GM19372 (cell line): ENCODE measurements around the gene UGT1A10.

Experiments used
- ATAC-seq: cut with Tn5 transposase; IDR thresholded peaks from one replicate; pipeline ENCODE4 v1.9.1; 2021; ENCODE audit warnings: mild to moderate bottlenecking, low read depth, moderate library complexity; ENCODE audit not compliant: unreplicated experiment

UGT1A10 gene

DNA sequence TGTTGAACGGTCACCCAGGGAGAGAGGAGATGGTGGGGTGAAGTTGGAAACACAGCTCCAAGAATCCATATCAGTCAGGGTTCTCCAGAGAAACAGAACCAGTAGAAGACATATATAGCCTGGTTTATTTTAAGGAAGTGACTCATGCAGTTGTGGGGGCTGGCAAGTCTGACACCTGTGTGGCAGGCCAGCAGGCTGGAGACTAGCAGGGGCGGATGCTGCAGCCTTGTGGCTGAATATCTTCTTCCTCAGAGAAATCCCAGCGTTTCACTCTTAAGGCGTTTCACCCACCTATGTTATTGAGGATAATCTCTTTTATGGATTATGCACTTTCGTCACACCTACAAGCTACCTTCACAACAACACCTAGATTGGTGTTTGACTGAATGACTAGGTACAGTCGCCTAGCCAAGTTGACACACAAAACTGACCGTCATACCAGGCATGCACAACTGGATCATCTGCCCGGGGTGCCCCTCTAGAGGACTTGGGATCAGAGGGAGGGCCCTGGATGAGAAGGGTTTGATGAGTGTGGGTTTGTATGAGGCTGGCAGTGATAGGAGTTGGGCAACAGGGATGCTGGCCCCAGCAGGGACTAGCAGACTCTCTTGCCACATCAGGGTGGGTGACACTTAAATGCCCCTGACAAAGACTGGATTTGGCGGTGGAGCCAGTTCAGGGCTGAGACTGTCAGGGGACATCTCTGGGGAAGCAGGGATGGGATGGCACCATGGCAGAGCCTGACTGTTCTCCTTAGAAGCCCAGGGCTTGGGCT is 165.3 kb downstream of the UGT1A10 start:
- ATAC-seq = no peak

DNA sequence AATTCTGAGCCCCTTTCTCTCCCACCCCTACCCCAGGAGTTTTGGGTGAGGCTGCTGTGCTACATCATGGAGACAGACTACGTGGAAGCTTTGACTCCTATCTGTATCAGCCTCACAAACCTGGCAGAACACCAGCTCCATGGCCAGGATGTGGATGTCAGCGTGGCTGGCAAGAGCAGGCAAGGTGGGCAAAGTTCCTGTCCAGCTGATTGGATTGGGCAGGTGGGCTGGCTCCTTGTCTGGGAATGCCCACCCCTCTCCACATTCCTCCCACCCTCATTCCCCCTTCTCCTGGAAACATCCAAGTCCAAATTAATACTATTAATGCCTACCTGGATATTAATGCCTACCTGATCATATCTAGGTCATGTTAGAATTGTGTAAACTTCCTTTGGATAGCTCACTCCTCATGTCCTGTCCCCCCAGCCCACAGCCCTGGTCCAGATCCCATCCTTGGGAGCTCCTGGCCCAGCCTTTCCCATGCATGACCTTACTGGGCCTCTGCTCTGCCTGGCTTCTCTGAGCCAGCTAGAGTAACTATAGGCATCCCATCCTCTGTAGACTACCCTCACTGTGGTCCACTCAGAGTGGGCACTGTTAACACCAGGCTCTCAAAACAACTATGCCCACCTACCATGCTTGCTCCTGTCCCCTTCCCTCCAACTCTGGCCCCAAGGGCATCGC is 166.0 kb downstream of the UGT1A10 start:
- no peak for ATAC-seq

DNA sequence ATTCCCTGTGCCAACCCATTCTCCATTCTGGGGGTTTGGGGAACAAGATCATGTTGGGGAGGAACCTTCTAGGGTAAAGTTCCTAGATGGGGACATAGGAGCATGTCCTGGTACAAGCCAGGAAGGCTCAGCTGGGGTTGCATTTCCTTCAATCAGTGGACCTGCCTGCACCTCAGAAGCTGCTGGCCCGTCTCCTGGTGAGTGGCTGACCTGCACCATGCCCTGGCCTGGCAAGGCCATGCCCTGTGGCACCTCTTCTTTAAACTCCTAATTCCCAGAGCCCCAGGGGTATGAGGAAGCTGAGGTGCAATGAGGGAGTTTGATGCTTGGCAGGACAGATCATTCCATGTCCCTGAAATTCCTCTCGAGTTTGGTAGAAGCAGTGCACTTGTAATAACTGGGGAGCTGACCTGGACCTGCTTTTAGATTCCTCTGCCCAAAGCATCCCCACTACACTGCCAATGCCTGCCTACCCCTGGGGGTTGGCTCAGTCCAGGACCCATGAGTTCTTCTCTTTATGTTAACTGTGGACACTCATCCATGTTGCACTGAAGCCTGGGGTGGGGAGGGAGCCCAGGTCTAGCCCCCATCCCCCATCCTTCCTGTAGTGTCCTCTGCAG is 167.2 kb downstream of the UGT1A10 start:
- no peak for ATAC-seq

DNA sequence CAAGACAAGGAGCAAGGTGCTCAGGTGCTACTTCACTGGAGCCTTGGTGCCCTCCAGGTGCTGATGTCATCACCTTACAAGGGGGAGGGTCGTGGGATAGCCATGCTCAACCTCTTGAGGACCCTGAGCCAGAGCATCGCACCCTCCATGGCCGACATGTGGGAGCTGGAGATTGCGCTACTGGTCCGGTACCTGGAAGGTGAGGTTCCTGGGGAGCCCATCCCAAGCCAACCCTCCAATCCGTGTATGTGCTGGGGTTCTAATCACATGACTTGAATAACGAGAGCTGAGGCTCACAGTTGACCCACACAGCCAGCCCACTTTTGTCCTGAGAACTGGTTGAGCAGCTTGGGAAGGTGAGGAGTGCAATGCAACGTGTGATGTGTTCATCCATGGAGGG is 167.7 kb downstream of the UGT1A10 start:
- ATAC-seq = no peak

DNA sequence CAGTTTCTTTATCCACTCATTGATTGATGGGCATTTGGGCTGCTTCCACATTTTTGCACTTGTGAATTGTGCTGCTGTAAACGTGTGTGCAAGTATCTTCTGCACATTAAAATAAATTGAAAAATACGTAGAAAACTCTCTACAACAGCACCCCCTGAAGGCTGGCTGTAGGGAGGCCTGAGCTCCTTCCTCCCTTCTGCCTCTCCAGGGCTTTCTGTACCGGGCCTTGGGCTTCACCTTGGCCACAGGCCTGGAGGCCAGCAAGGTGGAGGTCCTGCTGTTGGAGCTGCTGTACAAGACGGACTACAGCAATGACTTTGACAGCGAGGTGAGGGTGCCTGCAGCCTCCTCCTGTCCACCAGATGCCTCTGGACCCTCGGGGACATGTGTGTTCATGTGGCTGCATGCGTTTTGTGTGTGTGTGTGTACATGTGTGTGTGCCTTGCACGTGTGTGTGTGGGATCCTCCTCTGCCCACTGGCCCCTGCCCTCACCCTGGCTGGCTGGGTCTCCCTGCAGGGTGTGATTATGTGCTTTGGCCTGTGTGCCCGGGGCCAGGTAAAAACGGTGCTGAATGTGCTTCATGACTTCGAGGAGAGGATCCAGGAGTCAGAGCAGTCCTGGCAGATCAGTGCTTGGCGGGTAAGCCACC is 171.1 kb downstream of the UGT1A10 start:
- no peak for ATAC-seq

DNA sequence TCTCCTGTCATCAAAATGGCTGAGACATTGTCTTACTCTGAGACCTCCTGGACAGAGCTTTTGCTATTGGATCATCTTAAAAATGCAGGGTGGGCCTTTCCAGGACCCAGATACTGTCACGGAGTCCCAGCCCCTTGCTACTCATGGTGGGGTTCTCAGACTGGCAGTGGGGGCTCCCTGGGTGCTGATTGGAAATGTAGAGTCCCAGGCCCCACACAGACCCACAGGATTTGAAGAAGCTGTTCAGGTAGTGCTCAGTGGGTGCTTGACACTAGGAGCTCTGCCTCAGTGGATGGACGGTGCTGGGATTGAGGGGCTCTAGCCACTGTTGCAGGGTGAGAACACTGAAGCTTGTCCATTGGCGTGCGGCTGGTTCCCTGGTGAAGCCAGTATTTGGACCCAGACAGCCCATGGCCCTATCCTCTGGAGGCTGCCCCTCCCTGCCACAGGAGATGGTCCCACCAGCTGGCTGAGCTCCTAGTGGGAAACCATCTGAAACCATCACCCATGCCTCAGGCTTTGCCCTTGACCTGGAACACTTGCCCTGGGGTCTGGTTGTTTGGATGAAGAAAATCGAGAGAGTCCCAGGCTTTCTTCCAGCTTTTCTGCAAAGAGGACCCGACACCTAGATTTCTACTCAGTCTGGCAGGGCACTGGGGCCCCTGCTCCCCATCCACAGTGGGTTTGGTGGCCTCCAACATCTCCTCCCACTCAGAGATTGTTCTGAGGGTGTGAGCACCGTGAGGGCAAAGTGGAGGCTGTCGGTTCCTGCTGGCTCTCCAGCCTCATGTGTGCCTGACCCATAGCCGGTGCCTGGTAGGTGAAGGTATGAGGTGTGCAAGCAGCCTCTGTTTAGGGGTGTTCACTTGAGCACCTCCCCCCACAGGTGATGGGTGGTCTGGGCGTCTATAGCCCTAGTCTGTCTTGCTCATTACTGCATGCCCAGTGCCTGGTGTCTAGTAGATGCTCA is 172.0 kb downstream of the UGT1A10 start:
- no peak for ATAC-seq

DNA sequence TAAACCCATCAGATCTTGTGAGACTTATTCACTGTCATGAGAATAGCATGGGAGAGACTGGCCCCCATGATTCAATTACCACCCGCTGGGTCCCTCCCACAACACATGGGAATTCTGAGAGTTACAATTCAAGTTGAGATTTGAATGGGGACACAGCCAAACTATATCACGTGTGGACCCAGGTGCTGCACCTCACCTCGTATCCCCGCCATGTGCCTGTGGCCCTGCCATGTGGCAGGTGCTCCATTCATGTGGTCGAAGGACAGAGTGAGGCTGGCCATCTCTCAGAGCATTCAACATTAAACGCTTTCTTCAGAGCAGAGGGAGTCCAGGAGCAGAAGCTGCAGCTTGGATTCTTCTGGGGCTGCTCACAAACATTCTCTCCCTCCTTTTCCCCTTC is 174.1 kb downstream of the UGT1A10 start:
- ATAC-seq = no peak

DNA sequence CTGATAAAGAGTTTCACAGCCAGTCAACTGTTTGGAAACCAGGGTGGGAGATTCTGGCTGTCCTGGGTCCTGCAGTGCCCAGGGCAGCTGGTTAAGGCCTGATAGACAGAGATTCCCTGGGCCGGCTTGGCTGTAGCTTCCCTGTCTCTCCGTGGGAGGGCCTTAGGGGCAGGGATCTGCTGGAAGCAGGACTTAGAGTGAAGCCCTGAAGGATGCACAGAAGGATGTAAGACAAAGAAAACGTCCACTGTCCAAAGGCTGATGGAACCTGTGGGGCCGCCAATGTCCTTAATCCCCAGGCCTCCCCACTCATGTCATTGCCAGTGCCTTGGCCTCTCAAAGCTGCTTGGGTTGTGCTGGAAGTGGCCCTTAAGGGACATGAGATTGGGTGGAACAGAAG is 174.8 kb downstream of the UGT1A10 start:
- no peak for ATAC-seq

DNA sequence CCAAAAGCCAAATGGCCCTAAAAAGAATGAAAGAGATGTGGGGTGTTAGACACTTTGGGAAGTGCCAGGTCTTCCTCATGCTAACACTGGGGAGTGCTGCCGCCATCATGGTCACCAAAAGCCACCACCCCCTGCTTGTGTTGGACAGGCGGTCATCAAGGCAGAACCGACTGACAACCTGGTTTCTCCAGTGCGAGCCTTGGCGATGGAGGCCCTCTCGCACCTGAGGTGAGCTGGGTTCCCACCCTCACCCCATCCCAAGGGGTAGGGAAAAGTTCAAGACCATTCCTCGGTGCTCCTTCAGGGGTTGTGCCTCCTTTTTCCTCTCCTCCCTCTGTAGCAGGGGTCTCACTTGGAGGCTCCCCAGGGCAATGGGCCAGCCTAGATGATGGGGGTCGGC is 175.5 kb downstream of the UGT1A10 start:
- ATAC-seq = no peak

DNA sequence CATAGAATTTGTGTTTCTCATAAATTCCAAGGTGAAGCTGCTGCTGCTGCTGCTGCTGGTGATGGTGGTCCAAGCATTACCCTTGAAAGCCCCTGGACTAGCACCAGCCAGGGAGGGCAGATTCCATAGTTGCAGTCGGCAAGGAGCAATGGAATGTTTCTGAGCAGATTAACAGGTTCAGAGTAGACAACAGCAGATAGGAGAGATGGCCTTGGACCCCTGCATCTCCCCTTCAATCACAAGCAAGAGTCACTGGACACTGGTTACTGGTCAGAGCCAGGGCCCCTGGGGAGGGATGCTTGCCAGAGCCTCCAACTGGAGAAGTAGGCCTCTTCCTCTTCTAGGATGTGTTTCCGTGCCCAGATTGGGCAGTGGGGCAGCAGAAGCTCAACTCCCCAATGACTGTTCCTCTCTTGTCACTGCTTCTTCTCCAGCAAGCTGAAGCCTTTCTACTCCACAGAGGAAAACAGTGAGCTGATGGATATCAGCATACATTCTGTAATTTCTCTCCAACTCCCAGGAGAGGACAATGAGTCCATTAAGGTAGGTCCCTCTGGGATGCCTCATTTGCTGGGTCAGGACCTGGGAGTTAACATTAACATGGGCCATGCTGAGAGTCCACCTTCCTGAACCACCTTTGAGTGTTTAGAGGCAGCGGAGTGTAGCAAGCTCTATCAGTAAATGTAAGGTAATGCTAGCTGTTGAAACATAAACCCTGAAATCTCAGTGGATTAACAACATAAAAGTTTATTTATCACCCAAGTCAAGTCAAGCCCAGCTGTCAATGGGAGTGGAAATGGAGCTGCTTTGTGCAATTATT is 177.2 kb downstream of the UGT1A10 start:
- no peak for ATAC-seq

DNA sequence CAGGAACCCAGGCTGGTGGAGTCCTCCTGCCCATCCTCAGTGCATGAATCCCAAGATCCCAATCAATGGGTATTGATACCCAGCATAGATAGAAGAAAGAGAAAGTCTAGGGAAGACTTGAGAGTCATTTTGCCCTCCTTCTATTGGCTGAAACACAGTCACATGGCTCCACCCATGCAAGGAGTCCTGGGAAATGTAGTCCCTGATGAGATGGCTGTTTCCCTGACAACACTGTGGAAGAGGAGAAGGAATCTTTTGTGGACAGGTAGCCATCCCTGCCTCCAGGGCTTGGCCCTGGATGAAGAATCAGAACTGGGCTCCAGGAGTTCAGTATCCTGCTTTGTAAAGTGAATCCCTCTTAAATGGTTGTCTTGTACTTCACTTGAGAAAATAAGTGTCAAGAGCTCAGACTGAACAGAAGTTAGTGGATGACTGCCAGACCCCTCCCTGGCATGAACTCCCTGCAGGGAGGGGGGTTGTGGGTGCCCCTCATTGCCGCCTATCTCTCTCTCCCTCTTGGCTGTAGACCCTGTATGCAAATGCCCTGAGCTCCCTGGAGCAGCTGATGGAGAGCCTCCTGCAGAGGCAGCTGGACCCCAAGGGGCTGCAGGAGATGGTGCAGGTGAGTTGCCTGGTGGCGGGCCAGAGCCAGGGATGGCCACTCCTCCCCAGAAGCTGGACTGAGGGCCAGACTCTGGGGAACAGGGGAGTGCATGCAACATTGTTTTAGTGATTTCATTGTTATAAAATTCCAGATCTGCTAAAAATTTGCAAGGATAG is 178.0 kb downstream of the UGT1A10 start:
- no peak for ATAC-seq

DNA sequence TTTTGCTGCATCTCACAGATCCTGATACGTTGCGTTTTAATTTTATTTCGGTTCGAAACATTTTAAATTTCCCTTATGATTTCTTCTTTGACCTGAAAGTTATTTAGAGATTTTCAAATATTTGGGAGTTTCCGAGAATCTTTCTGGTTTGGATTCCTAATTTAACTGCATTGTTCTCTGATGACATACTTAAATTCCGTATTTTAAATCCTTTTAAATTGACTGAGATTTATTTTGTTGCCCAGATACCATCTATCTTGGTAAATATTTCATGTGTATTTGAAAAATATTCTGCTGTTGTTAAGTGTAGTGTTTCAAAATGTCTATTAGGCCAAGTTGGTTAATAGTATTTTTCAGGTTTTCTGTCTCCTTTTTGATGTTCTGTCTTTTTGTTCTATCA is 179.6 kb downstream of the UGT1A10 start:
- no peak for ATAC-seq

DNA sequence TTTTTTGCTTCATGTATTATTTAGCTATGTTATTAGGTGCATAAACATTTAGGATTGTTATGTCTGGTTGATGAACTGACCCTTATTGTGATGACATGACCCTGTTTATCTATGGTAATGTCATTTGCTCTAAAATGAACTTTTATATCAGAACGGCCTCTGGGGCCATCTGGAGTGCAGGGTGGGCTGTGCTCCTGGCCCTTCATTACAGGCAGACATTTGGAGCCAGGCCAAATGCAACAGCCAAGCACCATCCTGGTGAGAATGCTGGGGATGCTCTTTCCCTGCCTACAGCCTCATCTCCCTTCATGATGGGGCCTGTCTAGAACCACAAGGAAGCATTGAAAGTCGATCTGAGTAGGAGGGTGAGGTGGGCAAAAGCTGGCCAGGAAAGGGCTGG is 180.1 kb downstream of the UGT1A10 start:
- no peak for ATAC-seq

DNA sequence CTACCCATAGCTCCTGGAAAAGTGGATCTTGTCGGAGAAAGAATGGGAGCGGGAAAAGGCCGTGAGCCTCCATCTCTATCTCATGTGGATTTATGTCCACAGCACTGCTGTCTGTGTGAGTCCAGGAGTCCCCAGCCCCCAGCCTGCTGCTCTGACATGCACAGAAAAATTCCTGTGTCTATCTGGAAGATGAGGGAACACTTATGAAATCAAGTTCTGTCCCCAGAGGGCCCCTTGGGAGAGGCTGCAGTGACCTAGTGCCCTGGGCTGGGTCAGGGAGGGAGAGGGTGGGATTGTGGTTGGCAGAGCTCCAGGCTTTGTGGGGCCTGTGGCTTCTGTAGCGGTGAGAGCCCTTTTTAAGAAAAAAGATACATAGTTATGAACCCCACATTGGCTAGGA is 180.5 kb downstream of the UGT1A10 start:
- no peak for ATAC-seq

DNA sequence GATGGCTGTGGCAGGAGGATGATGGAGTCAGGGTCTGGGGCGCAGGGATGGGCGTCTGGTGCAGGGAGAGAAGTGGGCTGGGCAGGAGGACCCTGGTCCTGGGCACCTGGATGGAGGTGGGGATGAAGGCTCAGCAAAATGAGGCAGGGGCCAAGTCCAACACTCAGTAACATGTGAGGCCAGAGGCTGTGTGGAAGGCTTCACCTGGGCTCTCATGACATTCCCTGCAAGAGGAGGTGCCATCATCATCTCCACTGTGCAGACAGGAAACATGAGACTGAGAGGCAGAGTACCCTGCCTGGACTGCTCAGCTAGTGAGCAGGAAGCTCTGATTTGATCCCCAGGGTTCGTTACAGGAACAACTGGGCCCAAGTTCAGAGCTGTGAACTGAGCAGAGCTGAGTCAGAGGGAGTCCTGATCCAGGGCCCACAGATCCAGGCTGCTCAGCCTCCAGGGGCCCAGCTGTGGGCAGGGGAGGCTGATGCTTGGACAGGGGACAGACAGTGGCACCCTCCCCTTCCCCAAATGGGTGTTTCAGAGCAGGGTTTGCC is 181.2 kb downstream of the UGT1A10 start:
- ATAC-seq = no peak

DNA sequence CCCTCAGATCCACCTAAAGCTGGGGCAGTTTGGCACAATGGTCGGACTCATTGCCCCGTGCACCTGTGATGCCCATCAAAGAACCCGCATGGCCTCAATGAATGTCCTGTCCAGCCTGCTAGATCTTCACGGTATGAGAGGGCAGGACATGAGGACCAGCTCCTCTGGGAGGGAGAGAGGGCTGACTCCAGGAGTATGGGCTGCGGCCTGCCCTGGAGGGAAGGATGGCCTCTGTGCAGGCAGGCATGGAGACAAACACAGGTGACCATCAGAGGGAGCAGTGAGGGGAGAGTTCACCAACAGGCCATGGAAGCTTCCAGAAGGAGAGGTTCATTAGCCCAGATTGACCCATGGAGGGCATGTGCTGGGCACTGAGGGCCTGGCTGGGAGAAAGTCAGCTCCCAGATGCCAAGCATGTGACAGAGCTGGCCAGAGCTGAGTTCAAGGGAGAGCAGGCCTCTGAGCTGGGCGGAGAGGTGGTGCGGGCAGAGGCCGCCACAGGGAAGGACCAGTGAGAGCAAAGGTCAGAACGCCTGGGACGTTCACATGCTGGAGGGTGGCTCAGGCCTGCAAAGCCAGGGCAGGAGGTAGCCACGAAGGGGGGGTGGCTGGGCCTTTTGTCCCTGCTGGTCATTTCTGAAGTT is 181.9 kb downstream of the UGT1A10 start:
- no peak for ATAC-seq

DNA sequence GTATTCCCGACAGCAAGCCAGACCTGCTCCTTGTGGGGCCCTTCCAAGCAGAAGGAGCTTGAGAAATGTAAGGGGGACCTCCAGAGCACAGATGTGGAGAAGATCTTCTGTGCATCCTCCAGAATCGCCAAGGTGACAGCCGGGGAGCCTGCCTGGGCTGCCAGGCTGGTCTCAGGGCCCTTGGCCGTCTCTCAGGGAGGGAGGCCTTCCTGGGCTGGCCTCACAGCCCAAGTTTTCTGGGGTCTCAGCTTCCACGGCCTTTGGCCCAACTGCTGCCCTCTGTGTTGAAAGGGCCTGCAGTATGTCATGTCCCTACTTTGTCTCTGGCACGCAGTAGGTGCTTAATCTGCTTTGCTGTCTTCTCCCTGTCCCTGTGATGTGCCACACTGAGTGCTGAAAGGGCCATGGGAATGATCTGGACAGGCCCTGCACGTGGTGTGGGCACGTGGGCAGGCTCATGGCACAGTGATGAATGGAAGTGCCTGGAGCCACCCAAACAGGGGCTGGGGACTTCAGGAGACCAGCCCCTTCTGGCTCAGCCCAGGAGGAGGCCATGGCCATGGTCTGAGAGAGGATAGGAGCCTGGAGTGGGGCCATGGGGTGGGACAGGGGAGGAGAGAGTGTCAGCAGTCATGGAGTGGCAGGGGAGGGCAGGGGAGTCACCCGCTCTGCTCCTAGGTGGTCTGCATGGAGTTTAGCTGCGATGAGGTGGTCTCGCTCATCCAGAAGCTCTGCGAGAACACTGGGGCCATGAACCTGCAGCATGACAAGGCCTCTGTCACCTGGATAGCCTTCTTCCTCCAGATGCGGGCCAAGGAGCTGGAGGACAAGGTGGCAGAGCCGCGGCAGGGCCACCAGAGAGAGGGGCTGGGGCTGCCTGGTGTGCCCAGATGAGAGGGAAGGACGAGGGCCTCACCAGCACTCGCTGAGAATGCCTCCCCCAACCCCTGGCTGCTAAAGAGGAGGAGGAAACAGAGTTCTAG is 182.7 kb downstream of the UGT1A10 start:
- no peak for ATAC-seq
